Panc1 (cell line): Measurements from ENCODE around the gene RPL27A. TPM values are rescaled to one million over a fixed set of nuclear protein-coding genes. Genes with fewer than 3 reads are reported as not detected.
A peak's percentile ranks its signal among the peaks of the same experiment; 100 is the strongest.

ENCODE experiments used
- ATAC-seq: fragments of 200-7000 bp; cut with Tn5 transposase; 2 replicates; pipeline ENCODE4 v1.9.1; 2020; ENCODE audit warnings: mild to moderate bottlenecking, moderate library complexity
- BruUV-seq: library from RNA; stranded (reverse); fragments of 400-500 nt; replicated peaks from 2 replicates; lab custom pipeline; 2021; lab: Mats Ljungman, UMichigan
- CTCF ChIA-PET: fragments of 300-600 bp; sonication (Branson Sonifier 250); formaldehyde crosslinking; loops from one replicate; lab custom pipeline; 2022; ENCODE audit warnings: antibody characterized with exemption; lab: Charles Lee
- POLR2A ChIA-PET: fragments of 300-600 bp; sonication (Branson Sonifier 250); formaldehyde crosslinking; loops from one replicate; lab custom pipeline; 2022; ENCODE audit warnings: antibody characterized with exemption; lab: Charles Lee
- DNase-seq: peaks from one replicate; pipeline ENCODE4 v3.0.0-alpha.2; 2010; ENCODE audit warnings: low read depth, low spot score
- H3K27ac ChIP-seq: 2 replicates; pipeline ENCODE4 v1.5.1; 2011; ENCODE audit warnings: mild to moderate bottlenecking, low read length, inconsistent platforms
- H3K27me3 ChIP-seq: fragments of 200-500 bp; sonication (Bioruptor generic); 2 replicates; pipeline ENCODE4 v1.6.0; 2014; ENCODE audit warnings: low read length, inconsistent platforms; ENCODE audit not compliant: control insufficient read depth, insufficient read depth
- H3K36me3 ChIP-seq: fragments of 200-500 bp; sonication (Bioruptor generic); 2 replicates; pipeline ENCODE4 v1.5.1; 2014; ENCODE audit warnings: inconsistent platforms, mild to moderate bottlenecking, low read length, moderate library complexity; ENCODE audit not compliant: control insufficient read depth, insufficient read depth
- H3K4me1 ChIP-seq: 2 replicates; pipeline ENCODE4 v1.5.1; 2011; ENCODE audit warnings: inconsistent platforms, mild to moderate bottlenecking, low read length, moderate library complexity; ENCODE audit not compliant: control insufficient read depth, insufficient read depth
- H3K4me3 ChIP-seq, 2 experiments: 2 replicates each; pipeline ENCODE4 v1.5.1; 2011 to 2012; ENCODE audit warnings: low read depth in 2 of 2, low read length in 2 of 2, mild to moderate bottlenecking in 2 of 2, inconsistent platforms in 1 of 2, moderate library complexity in 1 of 2
- H3K9me3 ChIP-seq: fragments of 200-500 bp; sonication (Bioruptor generic); 2 replicates; pipeline ENCODE4 v1.5.1; 2014; ENCODE audit warnings: low read depth, mild to moderate bottlenecking, inconsistent platforms, low read length, moderate library complexity; ENCODE audit not compliant: control insufficient read depth, insufficient read depth
- POLR2AphosphoS5 ChIP-seq: IDR thresholded peaks from 2 replicates; pipeline ENCODE4 v1.6.1; 2012; ENCODE audit warnings: mild to moderate bottlenecking, low read depth, low read length, moderate library complexity
- SIN3A ChIP-seq: IDR thresholded peaks from 2 replicates; pipeline ENCODE4 v1.6.1; 2012; ENCODE audit warnings: low read depth, mild to moderate bottlenecking, low read length, moderate library complexity, borderline replicate concordance; ENCODE audit not compliant: insufficient read depth
- TCF7L2 ChIP-seq: IDR thresholded peaks from 2 replicates; pipeline ENCODE4 v1.6.1; 2011; ENCODE audit warnings: mild to moderate bottlenecking, low read depth, low read length, inconsistent platforms
- in situ Hi-C: cut with HindIII; loops from 2 replicates; pipeline ENCODE4 v1.10.0; 2016; ENCODE audit warnings: low sequenced_read_pairs, low pct_unique_long_range_greater_than_20kb
- intact Hi-C: fragments of 100-400 bp; cut with micrococcal nuclease; formaldehyde crosslinking; loops from one replicate; pipeline ENCODE4 v1.10.0; 2022; ENCODE audit not compliant: unreplicated experiment
- total RNA-seq: library from RNA; stranded (reverse); gene quantifications from one replicate; pipeline ENCODE4 v1.2.1, GENCODE V29; 2021; ENCODE audit not compliant: unreplicated experiment
- TF ChIP-seq, protein P1 (sequence below): fragments of 450-650 bp; IDR thresholded peaks from 2 replicates; pipeline ENCODE4 v1.5.1; 2017; ENCODE audit warnings: mild to moderate bottlenecking
- TF ChIP-seq, protein P2 (sequence below), 2 experiments: IDR thresholded peaks; 2 replicates each; pipeline ENCODE4 v1.6.1; 2011 to 2012; ENCODE audit warnings: low read depth in 2 of 2, control low read depth in 1 of 2, low read length in 1 of 2, mild to moderate bottlenecking in 1 of 2, moderate library complexity in 1 of 2; ENCODE audit not compliant: insufficient read depth in 1 of 2

RPL27A gene
- total RNA-seq, 1 experiment from 2014 or later: 1,115 TPM

DNA sequence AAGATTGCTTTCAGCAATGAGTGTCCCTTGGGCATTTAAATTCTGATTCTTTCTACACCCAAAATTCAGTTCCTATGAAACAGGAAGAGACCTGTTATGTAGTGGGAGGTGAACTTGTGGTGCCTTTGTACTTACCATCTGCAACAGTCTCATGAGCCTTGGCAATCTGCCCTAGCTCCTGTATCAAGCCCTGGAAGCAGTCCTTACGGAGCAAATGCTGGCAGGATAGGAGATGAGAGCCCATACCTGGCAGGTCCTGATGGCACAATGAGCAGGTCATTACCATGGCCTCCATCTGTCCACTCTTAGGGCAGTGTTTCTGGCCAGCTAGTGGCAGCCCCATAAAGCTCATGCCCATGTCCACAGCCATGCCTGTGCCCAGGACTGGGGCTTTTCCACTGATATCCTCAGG is 10.9 kb upstream of the RPL27A start:
- in situ Hi-C loops (no loop called here), intact Hi-C loops (no loop called here)
- ChIA-PET CTCF (no interaction called here), POLR2A (no interaction called here)
- Histone ChIP-seq H3K4me1 (no peaks in the 10 kb centered on the region), H3K36me3 (peaks cover 12% of the 10 kb centered on the region; the same call in 1 of the 2 replicates), H3K9me3 (no peaks in the 10 kb centered on the region), H3K4me3 (no peak overlapping the region), H3K27me3 (no peaks in the 10 kb centered on the region), H3K27ac (no peak overlapping the region)
- no TSS peak for BruUV-seq
- DNase-seq (no peak), ATAC-seq (peak; percentile 40)
- TF ChIP-seq, protein P1, sequence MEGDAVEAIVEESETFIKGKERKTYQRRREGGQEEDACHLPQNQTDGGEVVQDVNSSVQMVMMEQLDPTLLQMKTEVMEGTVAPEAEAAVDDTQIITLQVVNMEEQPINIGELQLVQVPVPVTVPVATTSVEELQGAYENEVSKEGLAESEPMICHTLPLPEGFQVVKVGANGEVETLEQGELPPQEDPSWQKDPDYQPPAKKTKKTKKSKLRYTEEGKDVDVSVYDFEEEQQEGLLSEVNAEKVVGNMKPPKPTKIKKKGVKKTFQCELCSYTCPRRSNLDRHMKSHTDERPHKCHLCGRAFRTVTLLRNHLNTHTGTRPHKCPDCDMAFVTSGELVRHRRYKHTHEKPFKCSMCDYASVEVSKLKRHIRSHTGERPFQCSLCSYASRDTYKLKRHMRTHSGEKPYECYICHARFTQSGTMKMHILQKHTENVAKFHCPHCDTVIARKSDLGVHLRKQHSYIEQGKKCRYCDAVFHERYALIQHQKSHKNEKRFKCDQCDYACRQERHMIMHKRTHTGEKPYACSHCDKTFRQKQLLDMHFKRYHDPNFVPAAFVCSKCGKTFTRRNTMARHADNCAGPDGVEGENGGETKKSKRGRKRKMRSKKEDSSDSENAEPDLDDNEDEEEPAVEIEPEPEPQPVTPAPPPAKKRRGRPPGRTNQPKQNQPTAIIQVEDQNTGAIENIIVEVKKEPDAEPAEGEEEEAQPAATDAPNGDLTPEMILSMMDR: no peak
- TF ChIP-seq TCF7L2 (no peak), POLR2AphosphoS5 (no peak), SIN3A (no peak)
- TF ChIP-seq, protein P2, sequence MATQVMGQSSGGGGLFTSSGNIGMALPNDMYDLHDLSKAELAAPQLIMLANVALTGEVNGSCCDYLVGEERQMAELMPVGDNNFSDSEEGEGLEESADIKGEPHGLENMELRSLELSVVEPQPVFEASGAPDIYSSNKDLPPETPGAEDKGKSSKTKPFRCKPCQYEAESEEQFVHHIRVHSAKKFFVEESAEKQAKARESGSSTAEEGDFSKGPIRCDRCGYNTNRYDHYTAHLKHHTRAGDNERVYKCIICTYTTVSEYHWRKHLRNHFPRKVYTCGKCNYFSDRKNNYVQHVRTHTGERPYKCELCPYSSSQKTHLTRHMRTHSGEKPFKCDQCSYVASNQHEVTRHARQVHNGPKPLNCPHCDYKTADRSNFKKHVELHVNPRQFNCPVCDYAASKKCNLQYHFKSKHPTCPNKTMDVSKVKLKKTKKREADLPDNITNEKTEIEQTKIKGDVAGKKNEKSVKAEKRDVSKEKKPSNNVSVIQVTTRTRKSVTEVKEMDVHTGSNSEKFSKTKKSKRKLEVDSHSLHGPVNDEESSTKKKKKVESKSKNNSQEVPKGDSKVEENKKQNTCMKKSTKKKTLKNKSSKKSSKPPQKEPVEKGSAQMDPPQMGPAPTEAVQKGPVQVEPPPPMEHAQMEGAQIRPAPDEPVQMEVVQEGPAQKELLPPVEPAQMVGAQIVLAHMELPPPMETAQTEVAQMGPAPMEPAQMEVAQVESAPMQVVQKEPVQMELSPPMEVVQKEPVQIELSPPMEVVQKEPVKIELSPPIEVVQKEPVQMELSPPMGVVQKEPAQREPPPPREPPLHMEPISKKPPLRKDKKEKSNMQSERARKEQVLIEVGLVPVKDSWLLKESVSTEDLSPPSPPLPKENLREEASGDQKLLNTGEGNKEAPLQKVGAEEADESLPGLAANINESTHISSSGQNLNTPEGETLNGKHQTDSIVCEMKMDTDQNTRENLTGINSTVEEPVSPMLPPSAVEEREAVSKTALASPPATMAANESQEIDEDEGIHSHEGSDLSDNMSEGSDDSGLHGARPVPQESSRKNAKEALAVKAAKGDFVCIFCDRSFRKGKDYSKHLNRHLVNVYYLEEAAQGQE (IDR thresholded peaks at IDR 0.05; ENCODE audit: insufficient read depth in 1 of 2, low read depth in 2 of 2, low read length in 1 of 2): no peak

DNA sequence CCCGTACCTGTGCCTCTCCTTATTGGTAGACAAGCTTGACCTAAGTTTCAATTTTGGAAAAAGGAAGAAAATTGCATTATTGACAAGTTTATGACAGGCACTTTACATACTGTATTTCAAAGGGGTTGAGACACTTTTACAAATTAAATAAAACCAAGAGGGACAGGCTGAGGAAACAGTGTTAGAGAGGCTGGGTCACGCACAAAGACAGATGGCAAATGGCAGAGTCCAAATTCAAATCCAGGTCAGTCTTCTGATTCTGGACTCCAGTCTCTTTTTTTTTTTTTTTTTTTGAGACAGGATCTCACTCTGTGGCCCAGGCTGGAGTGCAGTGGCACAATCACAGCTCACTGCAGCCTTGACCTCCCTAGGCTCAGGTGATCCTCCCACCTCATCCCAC is 10.2 kb upstream of the RPL27A start:
- ATAC-seq: no peak
- CTCF ChIA-PET: no interaction called here
- Histone ChIP-seq H3K27ac (no peak overlapping the region), H3K4me3 (no peak overlapping the region), H3K27me3 (no peaks in the 10 kb centered on the region), H3K36me3 (peaks cover 12% of the 10 kb centered on the region; the same call in 1 of the 2 replicates), H3K4me1 (no peaks in the 10 kb centered on the region), H3K9me3 (no peaks in the 10 kb centered on the region)
- in situ Hi-C loops (no loop called here), intact Hi-C loops (no loop called here)
- no TSS peak for BruUV-seq
- no peak for DNase-seq
- TF ChIP-seq SIN3A: no peak
- TF ChIP-seq, protein P1: no peak
- TF ChIP-seq POLR2AphosphoS5: no peak
- TF ChIP-seq, protein P2 (IDR thresholded peaks at IDR 0.05; ENCODE audit: insufficient read depth in 1 of 2, low read depth in 2 of 2, low read length in 1 of 2): no peak
- TF ChIP-seq TCF7L2: no peak
- POLR2A ChIA-PET: no interaction called here
